Activated T-cell treated with anti-CD3 and anti-CD28 coated beads, Interleukin-2, amount 50 U/mL, for 24 hours (primary cell): ENCODE measurements around the gene PDZK1.
"Not testable (repeated sequence)": the region's sequence is repeated elsewhere in the genome, so short reads cannot be mapped to it uniquely, and the experiment has no call there.

ENCODE experiments used
- DNase-seq: peaks from one replicate; pipeline ENCODE4 v3.0.0-alpha.2; 2020
- H3K27ac Mint-ChIP-seq: 2 replicates; pipeline ENCODE4 v1.8.0; 2020; ENCODE audit warnings: mild to moderate bottlenecking, mixed read lengths
- H3K27me3 Mint-ChIP-seq: 2 replicates; pipeline ENCODE4 v1.8.0; 2020; ENCODE audit warnings: mixed read lengths
- H3K36me3 Mint-ChIP-seq: 2 replicates; pipeline ENCODE4 v1.8.0; 2020; ENCODE audit warnings: low read depth, mixed read lengths
- H3K4me1 Mint-ChIP-seq: 2 replicates; pipeline ENCODE4 v1.8.0; 2020; ENCODE audit warnings: low read depth, mixed read lengths
- H3K4me3 Mint-ChIP-seq: 2 replicates; pipeline ENCODE4 v1.8.0; 2020; ENCODE audit warnings: mild to moderate bottlenecking, moderate library complexity, mixed read lengths
- H3K9me3 Mint-ChIP-seq: 2 replicates; pipeline ENCODE4 v1.8.0; 2020; ENCODE audit warnings: mixed read lengths

PDZK1 gene

DNA sequence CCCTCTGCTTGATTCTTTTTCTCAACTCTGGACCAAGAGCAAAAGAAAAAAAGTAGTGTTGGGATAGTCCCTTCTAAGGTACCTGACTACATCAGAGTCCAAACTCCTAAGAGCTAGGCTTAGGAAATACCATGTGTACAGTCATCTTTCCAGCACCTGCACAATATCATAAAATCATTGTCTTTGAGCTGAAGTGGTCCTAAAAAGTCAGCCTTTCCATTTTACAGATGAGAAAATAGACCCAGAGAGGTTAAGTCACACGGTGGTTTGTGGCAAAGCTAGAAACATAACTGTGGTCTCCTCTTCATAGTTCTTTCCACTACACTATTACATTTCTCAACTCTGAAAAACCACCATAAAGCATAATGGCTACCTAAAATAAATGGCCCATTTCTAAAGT lies 63.2 kb downstream of the PDZK1 start:
- not testable (repeated sequence) for H3K27ac Mint-ChIP-seq, DNase-seq

DNA sequence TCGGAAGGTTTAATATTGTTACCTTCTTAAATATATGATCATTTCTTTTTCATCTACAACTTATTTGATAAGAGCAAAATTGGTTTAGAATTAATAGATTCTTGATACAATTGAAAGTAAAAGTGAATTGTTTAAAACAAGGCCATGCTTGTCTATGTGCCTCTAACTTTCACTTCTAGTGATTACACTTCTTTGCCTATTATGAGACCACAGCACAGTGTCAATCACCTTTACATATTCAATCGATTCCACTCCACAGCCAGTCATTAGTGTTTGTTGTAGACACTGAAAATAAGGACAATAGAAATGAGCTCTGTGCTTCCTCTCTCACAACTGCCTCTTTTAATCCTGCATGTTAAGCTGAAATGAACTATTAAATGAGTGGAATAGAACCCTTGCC lies 65.3 kb downstream of the PDZK1 start:
- not testable (repeated sequence) for H3K9me3 Mint-ChIP-seq, H3K36me3 Mint-ChIP-seq, H3K27ac Mint-ChIP-seq, H3K4me1 Mint-ChIP-seq, H3K4me3 Mint-ChIP-seq, DNase-seq, H3K27me3 Mint-ChIP-seq

More for the DNA sequence above, 63.2 kb downstream of the PDZK1 start:
- H3K9me3 Mint-ChIP-seq, H3K4me3 Mint-ChIP-seq, H3K4me1 Mint-ChIP-seq, H3K27me3 Mint-ChIP-seq: not testable (repeated sequence)
- H3K36me3 Mint-ChIP-seq = peaks cover 14% of the 10 kb centered on the region

DNA sequence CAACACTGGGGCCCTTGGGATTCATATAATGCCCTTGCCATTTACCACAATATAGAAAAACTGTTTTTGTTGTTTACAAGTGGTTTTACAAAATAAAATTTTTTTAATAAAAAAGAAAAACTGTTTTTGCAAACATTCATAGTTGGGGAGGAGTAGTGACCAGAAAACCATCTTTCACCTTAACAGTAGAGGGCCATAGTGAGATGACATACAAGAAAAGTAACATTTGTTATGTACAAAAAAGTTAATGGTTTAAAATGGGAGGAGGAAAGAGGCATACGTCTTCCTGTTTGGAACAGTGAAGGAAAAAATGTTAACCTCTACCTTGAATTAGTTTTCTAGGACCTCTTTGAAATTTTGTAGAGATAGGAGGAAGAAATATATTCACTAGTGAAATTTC lies 70.9 kb downstream of the PDZK1 start:
- H3K4me1 Mint-ChIP-seq, DNase-seq, H3K9me3 Mint-ChIP-seq, H3K27ac Mint-ChIP-seq, H3K27me3 Mint-ChIP-seq, H3K36me3 Mint-ChIP-seq, H3K4me3 Mint-ChIP-seq: not testable (repeated sequence)

GRCh38 chr1:145622177-145622576 lies 85.0 kb downstream of the PDZK1 start:
- H3K4me1 Mint-ChIP-seq, H3K9me3 Mint-ChIP-seq, H3K27me3 Mint-ChIP-seq, H3K36me3 Mint-ChIP-seq, DNase-seq, H3K4me3 Mint-ChIP-seq, H3K27ac Mint-ChIP-seq: not testable (repeated sequence)
